GM23338 (cell line): ENCODE measurements around the gene GPR156.

ENCODE experiments used
- EZH2phosphoT487 ChIP-seq: fragments of 200-600 bp; sonication (generic); IDR thresholded peaks from one replicate; pipeline ENCODE4 v1.8.1; 2018; ENCODE audit warnings: antibody characterized with exemption; ENCODE audit not compliant: unreplicated experiment
- POLR2AphosphoS5 ChIP-seq: IDR thresholded peaks from 2 replicates; pipeline ENCODE4 v1.6.1; 2016; ENCODE audit warnings: antibody characterized with exemption, low read depth
- TF ChIP-seq, protein P1 (sequence below), 2 experiments: fragments of 200-600 bp in 1 of 2; sonication (generic) in 1 of 2; conservative IDR thresholded peaks; 2 replicates each; pipeline versions ENCODE4 v1.5.1 to v1.6.1; 2016 to 2017; ENCODE audit warnings: antibody characterized with exemption in 2 of 2, low read depth in 2 of 2, mild to moderate bottlenecking in 2 of 2, moderate library complexity in 1 of 2
- TF ChIP-seq, protein P2 (sequence below): IDR thresholded peaks from one replicate; pipeline ENCODE4 v1.6.1; 2018; ENCODE audit warnings: antibody characterized with exemption; ENCODE audit not compliant: unreplicated experiment

DNA sequence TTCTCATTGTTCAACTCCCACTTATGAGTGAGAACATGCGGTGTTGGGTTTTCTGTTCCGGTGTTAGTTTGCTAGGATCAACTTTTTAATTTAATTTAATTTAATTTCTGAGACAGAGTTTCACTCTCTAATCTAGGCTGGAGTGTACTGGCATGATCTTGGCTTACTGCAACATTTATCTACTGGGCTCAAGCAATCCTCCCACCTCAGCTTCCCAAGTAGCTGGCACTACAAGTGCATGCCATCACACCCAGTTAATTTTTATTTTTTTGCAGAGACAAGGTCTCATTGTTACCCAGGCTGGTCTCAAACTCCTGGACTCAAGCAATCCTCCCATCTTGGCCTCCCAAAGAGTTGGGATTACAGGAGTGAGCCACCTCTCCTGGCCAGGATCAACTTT is 82.7 kb downstream of the GPR156 start:
- TF ChIP-seq, protein P1, sequence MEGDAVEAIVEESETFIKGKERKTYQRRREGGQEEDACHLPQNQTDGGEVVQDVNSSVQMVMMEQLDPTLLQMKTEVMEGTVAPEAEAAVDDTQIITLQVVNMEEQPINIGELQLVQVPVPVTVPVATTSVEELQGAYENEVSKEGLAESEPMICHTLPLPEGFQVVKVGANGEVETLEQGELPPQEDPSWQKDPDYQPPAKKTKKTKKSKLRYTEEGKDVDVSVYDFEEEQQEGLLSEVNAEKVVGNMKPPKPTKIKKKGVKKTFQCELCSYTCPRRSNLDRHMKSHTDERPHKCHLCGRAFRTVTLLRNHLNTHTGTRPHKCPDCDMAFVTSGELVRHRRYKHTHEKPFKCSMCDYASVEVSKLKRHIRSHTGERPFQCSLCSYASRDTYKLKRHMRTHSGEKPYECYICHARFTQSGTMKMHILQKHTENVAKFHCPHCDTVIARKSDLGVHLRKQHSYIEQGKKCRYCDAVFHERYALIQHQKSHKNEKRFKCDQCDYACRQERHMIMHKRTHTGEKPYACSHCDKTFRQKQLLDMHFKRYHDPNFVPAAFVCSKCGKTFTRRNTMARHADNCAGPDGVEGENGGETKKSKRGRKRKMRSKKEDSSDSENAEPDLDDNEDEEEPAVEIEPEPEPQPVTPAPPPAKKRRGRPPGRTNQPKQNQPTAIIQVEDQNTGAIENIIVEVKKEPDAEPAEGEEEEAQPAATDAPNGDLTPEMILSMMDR (conservative IDR thresholded peaks at IDR 0.05; ENCODE audit: low read depth in 2 of 2), result no peak
- TF ChIP-seq EZH2phosphoT487 (no peak), POLR2AphosphoS5 (no peak)
- TF ChIP-seq, protein P2, sequence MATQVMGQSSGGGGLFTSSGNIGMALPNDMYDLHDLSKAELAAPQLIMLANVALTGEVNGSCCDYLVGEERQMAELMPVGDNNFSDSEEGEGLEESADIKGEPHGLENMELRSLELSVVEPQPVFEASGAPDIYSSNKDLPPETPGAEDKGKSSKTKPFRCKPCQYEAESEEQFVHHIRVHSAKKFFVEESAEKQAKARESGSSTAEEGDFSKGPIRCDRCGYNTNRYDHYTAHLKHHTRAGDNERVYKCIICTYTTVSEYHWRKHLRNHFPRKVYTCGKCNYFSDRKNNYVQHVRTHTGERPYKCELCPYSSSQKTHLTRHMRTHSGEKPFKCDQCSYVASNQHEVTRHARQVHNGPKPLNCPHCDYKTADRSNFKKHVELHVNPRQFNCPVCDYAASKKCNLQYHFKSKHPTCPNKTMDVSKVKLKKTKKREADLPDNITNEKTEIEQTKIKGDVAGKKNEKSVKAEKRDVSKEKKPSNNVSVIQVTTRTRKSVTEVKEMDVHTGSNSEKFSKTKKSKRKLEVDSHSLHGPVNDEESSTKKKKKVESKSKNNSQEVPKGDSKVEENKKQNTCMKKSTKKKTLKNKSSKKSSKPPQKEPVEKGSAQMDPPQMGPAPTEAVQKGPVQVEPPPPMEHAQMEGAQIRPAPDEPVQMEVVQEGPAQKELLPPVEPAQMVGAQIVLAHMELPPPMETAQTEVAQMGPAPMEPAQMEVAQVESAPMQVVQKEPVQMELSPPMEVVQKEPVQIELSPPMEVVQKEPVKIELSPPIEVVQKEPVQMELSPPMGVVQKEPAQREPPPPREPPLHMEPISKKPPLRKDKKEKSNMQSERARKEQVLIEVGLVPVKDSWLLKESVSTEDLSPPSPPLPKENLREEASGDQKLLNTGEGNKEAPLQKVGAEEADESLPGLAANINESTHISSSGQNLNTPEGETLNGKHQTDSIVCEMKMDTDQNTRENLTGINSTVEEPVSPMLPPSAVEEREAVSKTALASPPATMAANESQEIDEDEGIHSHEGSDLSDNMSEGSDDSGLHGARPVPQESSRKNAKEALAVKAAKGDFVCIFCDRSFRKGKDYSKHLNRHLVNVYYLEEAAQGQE, result no peak
